Measurements from ENCODE around the gene USH1C.

DNA sequence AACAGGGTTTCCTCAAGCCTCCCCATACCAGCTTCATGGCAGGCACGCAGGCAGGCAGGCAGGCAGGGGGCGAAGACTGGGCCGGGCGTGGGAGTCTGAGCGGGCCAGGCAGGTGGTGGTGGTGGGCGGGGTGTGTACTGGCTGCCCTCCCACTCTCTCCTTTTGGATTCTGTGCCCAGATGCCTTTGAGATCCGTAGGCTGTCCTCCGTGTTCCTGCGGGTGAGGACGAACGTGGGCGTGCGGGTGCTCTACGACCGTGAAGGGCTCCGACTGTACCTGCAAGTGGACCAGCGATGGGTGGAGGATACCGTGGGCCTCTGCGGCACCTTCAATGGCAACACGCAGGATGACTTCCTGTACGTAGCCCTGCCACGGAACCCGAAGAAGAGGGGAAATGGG is 25.8 kb upstream of the USH1C start:
- TF ChIP-seq, protein P1, sequence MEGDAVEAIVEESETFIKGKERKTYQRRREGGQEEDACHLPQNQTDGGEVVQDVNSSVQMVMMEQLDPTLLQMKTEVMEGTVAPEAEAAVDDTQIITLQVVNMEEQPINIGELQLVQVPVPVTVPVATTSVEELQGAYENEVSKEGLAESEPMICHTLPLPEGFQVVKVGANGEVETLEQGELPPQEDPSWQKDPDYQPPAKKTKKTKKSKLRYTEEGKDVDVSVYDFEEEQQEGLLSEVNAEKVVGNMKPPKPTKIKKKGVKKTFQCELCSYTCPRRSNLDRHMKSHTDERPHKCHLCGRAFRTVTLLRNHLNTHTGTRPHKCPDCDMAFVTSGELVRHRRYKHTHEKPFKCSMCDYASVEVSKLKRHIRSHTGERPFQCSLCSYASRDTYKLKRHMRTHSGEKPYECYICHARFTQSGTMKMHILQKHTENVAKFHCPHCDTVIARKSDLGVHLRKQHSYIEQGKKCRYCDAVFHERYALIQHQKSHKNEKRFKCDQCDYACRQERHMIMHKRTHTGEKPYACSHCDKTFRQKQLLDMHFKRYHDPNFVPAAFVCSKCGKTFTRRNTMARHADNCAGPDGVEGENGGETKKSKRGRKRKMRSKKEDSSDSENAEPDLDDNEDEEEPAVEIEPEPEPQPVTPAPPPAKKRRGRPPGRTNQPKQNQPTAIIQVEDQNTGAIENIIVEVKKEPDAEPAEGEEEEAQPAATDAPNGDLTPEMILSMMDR (IDR thresholded peaks at IDR 0.05; ENCODE audit: low read depth, low read length) = no peak
- no peak for TF ChIP-seq EZH2phosphoT487 (IDR thresholded peaks at IDR 0.05; ENCODE audit: low read depth)

Measured in OCI-LY3 (cell line).